ENCODE data around the gene DRD1.

DNA sequence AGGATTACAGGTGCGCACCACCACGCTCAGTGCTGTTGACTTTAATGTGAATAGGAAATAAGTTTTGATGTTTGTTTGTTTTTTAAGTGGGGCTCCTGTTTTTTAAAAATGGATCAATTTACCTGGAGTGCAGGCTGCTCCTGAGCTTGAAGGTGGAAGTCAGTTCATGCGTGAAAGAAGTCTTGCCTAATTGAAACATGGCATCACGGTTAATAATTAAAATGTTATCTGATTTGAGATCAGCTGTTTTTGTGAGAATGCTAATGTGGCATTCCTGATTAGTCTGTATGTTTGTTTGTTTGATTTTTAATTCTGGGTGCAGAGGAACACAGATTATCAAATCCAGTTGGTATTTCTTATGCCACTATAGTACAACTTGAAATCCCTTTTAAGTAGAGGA is 40.8 kb upstream of the DRD1 start:
- TF ChIP-seq CTCF (IDR thresholded peaks at IDR 0.05; ENCODE audit: insufficient read depth, low read length, poor library complexity, severe bottlenecking) (no peak), EZH2phosphoT487 (conservative IDR thresholded peaks at IDR 0.05; ENCODE audit: low read length) (no peak)
